Stimulated activated CD8-positive, alpha-beta memory T cell treated with anti-CD3 and anti-CD28 coated beads, Interleukin-12 subunit alpha, Interleukin-12 subunit beta, amount 100 ng/mL, for 1 hour (primary cell): Measurements from ENCODE around the gene TP63.

Source experiments
- DNase-seq: peaks from one replicate; pipeline ENCODE4 v3.0.0-alpha.2; 2020; ENCODE audit warnings: low read depth

Gene TP63

DNA sequence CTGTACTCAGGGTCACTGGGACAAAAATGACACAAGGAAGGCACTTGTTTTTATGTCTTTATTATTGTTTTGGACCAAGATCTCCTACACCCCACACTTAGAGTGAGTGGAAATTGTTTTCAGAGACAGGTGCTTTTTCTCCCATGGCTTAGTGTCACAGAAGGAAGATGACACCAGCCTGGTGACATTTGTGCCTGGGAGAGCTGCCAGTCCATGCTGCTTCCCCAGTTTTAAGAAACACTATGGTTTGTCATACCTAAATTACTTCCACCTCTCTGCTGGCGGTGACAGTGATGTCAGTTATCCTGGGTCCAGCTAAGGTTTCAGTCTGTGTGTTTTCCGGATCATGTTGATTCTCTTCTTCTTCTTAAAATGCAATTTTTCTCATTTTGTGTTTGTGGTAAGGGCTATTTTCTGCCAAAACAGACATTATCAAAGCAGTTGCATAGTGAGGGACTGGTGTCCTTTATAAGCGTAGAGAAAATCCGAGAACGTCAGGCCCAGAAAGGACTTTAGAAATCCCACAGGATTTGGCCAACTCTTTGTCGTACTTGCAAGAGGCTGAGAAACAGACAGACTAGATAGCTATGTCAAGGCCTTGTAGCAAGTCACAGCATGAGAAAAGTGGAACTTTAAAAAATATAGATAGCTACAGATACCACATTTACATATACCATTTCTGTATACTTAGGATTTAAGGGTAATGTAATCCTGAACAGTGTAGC, 149.5 kb downstream of the TP63 start:
- no peak for DNase-seq

DNA sequence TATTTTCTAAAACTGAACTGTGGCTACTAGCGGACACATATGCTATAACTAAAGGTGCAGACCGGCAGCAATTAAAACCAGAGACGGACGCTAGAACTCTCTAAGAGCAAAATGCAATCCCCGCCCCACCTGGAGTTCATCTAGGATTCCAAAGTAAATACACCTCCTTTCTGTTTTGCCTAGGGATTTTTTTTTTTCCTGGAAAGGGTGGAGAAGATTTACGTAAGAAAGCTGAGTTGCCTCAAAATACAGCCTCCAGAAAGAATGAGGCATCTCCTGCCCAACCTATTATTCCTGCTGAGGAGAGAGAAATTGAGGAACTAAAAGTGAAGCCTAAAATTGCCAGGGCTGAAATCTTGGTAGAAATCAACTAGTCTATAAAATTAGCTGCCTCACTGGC, 150.2 kb downstream of the TP63 start:
- DNase-seq, result no peak

GRCh38 chr3:189786479-189787064, 155.4 kb downstream of the TP63 start:
- DNase-seq, result no peak

GRCh38 chr3:189787191-189787590, 156.0 kb downstream of the TP63 start:
- DNase-seq, result no peak

- no peak for DNase-seq
Measured at GRCh38 chr3:189787632-189788031, 156.4 kb downstream of the TP63 start.

GRCh38 chr3:189789432-189789831, 158.2 kb downstream of the TP63 start:
- no peak for DNase-seq

DNA sequence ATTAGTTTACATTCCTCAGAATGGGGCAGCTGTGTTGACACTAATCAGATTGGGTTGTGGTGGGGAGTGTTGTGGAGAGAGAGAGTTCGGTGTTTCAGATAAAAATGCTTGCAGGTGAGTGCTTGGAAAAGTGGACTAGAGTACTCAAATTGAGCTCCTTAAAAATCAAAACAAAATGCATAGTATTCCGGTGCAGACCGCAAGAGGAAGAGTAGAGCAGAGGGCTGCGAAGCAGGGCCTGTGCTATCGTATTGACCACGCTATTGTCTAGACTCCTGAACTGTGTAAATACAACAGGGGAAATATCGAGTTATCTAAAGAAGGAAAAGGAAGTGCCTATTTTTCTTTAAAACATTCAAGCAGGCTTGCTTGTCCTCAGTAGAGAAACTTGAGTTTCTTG, 159.5 kb downstream of the TP63 start:
- no peak for DNase-seq

DNA sequence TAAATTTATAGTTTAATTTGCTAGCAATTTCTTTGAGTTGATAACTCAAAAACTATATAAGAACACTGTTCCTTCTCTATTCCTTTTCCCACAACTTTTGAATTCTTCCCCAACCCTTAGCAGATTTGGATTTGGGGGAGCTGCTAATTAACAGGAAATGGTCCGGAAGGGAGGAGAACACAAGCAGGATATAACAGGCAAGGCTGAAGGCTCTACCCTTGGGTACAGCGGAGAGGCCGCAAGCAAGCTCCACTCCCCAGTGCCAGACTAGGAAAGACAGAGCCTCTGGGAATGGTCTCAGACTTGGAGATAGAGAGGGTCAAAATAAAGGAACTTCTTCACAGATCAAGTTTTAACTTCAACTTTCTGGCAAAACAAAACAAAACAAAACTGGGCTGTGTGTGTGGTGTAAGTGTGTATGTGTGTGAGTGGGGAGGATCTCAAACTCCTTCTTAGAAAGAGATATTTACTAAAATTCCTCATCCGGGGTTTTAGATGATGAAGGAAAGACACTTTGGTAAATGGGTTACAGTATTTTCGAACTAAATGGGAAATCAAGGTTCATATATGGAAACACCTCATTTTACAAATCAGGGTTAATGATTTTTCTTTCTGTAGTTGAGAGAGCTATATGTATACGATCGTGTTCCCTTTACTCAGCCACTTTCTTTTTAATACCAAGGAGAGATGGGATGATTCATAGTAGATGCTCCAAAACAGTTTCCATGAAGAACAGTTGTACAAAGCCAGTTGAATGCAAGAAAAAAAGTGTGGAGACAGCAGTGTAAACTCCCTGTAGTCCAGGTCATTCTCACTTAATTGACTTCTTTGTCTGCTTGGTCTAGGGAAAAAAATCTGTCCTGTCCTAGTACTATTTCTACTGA, 161.1 kb downstream of the TP63 start:
- no peak for DNase-seq

DNA sequence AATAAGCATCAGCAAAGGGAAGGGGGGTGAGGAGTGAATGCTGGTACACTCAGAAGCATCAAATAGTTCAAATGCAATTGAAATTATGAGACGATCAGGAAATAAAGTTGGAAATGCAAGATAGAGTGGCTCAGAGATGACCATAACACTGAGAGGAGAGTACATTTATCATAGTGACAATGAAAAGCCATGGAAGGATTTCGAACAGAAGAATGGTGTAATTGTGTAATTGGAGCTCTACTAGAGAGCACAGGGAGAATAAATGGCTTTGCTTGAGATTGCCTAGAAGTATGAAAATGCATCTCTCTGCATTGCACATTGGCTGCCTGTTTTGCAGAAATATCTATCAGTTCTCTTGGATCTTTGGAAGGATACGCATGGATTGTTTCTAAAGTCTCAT, 163.3 kb downstream of the TP63 start:
- DNase-seq, result no peak

DNA sequence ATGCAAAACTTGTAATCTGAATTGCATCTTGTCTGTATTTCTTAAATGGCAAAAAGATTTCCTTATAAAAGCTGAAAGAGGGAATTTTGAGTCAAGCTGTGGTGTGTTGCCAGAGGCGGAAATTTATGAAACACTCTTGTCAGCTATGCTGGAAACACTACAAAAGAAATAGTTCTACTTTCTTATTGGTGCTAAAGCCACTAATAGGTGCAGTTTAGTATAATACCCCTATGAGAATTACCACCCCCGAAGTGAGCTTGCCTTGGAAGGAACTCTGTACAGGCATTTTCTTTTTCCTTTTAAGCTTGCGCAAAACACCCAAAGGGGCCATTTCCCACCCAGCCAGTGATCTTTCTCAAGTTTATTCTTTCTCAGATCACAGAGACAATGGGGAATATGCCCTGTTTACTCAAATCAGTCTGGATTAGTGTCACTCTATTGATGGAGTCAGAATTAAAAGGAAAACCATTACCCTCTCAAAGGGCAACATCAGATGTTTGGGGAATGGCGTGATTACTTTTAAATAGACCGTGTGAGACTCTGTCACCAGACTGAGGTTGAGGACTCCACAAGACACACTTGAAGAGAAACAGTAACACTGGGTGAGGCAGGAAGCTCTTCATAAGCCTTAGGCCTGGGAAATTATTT, 166.0 kb downstream of the TP63 start:
- DNase-seq, result no peak

DNA sequence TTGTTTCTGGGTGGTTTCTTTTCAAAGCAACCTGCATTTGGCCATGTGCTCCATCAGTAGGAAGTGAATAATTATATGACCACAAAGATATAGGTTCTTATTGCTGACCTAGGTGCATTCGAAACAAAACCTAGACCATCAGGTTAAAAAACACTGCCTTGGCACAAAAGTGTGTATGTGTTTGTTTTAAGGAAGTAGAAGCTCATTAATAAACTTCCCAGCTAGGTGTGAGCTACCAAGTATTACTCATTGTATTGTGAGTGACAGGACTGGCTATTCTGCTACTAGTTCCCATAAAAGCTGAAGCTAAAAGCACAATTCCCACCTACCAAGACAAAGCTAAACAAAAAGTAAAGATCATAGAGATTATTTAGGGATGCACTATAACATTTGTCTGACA, 168.2 kb downstream of the TP63 start:
- DNase-seq, result no peak

- DNase-seq, result no peak
Measured at GRCh38 chr3:189800436-189800835, 169.2 kb downstream of the TP63 start.

GRCh38 chr3:189803254-189803653, 172.1 kb downstream of the TP63 start:
- DNase-seq, result no peak

DNA sequence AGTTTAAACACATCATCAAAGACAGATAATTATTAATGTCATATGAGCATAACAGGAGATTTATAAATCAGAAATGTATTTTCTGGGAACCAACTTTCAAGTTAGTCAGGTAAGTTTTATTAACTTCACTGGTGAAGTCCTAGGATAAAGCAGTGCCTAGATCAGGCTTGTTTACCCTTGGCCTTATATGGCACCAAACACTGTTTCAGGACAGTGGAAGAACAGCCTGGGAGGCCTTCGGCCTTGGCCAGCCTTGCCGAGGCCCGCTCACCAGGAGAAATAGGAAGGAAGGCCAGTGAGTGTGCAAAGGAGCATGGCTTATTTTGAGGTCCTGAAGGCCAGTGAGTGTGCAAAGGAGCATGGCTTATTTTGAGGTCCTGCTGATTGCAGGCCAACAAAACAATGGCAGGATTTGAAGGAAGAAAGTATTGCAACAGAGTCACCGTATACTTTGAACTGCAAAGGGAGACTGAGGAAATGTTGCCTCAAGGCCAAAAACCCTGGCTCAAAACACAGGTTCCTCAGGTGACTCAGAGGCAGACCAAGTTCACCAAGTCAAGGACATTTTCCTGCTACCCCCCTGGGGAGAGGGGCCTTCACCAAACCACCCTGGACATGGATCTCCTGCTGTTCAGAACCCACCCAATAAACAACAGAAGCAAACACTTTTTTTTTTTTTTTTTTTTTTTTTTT, 174.3 kb downstream of the TP63 start:
- DNase-seq, result no peak

- DNase-seq, result no peak
Measured at GRCh38 chr3:189806171-189806951, 175.2 kb downstream of the TP63 start.

GRCh38 chr3:189808246-189809007, 177.2 kb downstream of the TP63 start:
- no peak for DNase-seq

DNA sequence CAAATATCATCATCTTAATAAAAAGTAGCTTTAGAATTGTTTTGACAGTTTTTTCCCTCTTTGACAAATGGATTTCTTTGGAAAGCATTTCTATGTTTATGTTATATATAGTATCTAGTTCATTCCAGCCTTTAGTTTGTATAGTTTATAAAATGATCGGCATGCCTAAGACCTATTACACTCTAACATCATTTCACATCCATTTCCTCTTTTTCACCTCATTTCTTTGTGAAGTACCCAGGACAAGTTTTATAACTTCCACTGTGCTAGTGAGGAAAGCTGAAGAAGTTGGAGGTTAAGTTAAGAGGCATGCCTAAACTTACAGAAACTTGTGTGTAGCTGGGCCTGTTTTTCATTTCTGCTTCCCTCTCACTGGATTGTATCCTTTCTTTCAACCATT, 178.4 kb downstream of the TP63 start:
- no peak for DNase-seq

GRCh38 chr3:189812806-189813465, 181.7 kb downstream of the TP63 start:
- no peak for DNase-seq

- DNase-seq, result no peak
Measured at GRCh38 chr3:189813647-189814240, 182.6 kb downstream of the TP63 start.

GRCh38 chr3:189820365-189820720, 189.2 kb downstream of the TP63 start:
- DNase-seq, result no peak
